GM18861 (cell line): ENCODE measurements around the gene STAM.
"Not testable (repeated sequence)": the region's sequence is repeated elsewhere in the genome, so short reads cannot be mapped to it uniquely, and the experiment has no call there.

Experiments
- ATAC-seq: cut with Tn5 transposase; IDR thresholded peaks from one replicate; pipeline ENCODE4 v1.9.1; 2021; ENCODE audit not compliant: unreplicated experiment

STAM gene

GRCh38 chr10:17643755-17644484, at the start of gene STAM:
TSS of gene STAM (plus strand) at chr10:17644151. CDS start at chr10:17644340, 189 bp downstream.
- peak; percentile 75 for ATAC-seq

GRCh38 chr10:17597386-17597785, 46.6 kb upstream of the STAM start:
- no peak for ATAC-seq

GRCh38 chr10:17599089-17599488, 44.9 kb upstream of the STAM start:
- ATAC-seq = peak; percentile 63

GRCh38 chr10:17605936-17606335, 38.0 kb upstream of the STAM start:
- no peak for ATAC-seq

GRCh38 chr10:17606547-17607040, 37.4 kb upstream of the STAM start:
- ATAC-seq = no peak

GRCh38 chr10:17607060-17607459, 36.9 kb upstream of the STAM start:
- ATAC-seq = no peak

- no peak for ATAC-seq
These were observed 36.2 kb upstream of the STAM start for GRCh38 chr10:17607603-17608332.

- no peak for ATAC-seq
These were observed 34.4 kb upstream of the STAM start for GRCh38 chr10:17609523-17610079.

- peak; percentile 32 for ATAC-seq
These were observed 27.4 kb upstream of the STAM start for GRCh38 chr10:17616403-17617030.

GRCh38 chr10:17617031-17617911, 26.7 kb upstream of the STAM start, which contains the start of gene HACD1:
TSS of gene HACD1 (minus strand) at chr10:17617374. CDS start at chr10:17617339, 35 bp downstream.
- ATAC-seq = peak; percentile 47

- no peak for ATAC-seq
These were observed 21.9 kb upstream of the STAM start for GRCh38 chr10:17622061-17622460.

GRCh38 chr10:17624996-17625395, 19.0 kb upstream of the STAM start:
- no peak for ATAC-seq

- ATAC-seq = no peak
These were observed 17.3 kb upstream of the STAM start for GRCh38 chr10:17626656-17627055.

GRCh38 chr10:17632590-17632989, 11.4 kb upstream of the STAM start:
- ATAC-seq = not testable (repeated sequence)

- no peak for ATAC-seq
These were observed 10.6 kb upstream of the STAM start for GRCh38 chr10:17633353-17633752.

- ATAC-seq = no peak
These were observed 6.1 kb upstream of the STAM start for GRCh38 chr10:17637869-17638268.

GRCh38 chr10:17640331-17640816, 3.6 kb upstream of the STAM start:
- ATAC-seq = no peak

- peak; percentile 12 for ATAC-seq
These were observed 604 bp upstream of the STAM start for GRCh38 chr10:17643339-17643754.

- ATAC-seq = peak; percentile 24
These were observed 563 bp downstream of the STAM start for GRCh38 chr10:17644485-17644943.
